HG03039 (cell line): ENCODE measurements around the gene KLK6.

Experiments
- ATAC-seq: cut with Tn5 transposase; IDR thresholded peaks from one replicate; pipeline ENCODE4 v1.9.1; 2021; ENCODE audit warnings: mild to moderate bottlenecking, moderate library complexity; ENCODE audit not compliant: unreplicated experiment

The KLK6 gene

GRCh38 chr19:50969413-50969760 lies at the start of gene KLK6:
TSS of gene KLK6 (minus strand) at chr19:50969591. CDS start at chr19:50968104, 1,487 bp downstream.
- no peak for ATAC-seq

GRCh38 chr19:51018745-51019543 lies 49.6 kb upstream of the KLK6 start:
- no peak for ATAC-seq

- ATAC-seq, result no peak
Measured at GRCh38 chr19:51016798-51017683, 47.6 kb upstream of the KLK6 start.

- ATAC-seq, result no peak
Measured at GRCh38 chr19:51015691-51016267, 46.4 kb upstream of the KLK6 start.

- ATAC-seq, result no peak
Measured at GRCh38 chr19:51014242-51014641, 44.9 kb upstream of the KLK6 start.

- ATAC-seq, result no peak
Measured at GRCh38 chr19:51012661-51013190, 43.3 kb upstream of the KLK6 start.

GRCh38 chr19:51010066-51010795 lies 40.8 kb upstream of the KLK6 start:
- ATAC-seq, result no peak

GRCh38 chr19:51009061-51009891 lies 39.9 kb upstream of the KLK6 start:
- ATAC-seq, result no peak

- no peak for ATAC-seq
Measured at GRCh38 chr19:51007488-51007887, 38.1 kb upstream of the KLK6 start.

- ATAC-seq, result no peak
Measured at GRCh38 chr19:51006406-51006805, 37.0 kb upstream of the KLK6 start.

- ATAC-seq, result no peak
Measured at GRCh38 chr19:51005248-51005647, 35.9 kb upstream of the KLK6 start.

GRCh38 chr19:51003316-51003715 lies 33.9 kb upstream of the KLK6 start:
- ATAC-seq, result no peak

GRCh38 chr19:51002542-51003311 lies 33.3 kb upstream of the KLK6 start:
- ATAC-seq, result no peak

- no peak for ATAC-seq
Measured at GRCh38 chr19:51002089-51002532, 32.7 kb upstream of the KLK6 start.

GRCh38 chr19:51001515-51001914 lies 32.1 kb upstream of the KLK6 start, which contains the start of gene KLK8:
TSS of gene KLK8 (minus strand) at chr19:51001604. CDS start at chr19:51001167, 437 bp downstream.
- ATAC-seq, result no peak

GRCh38 chr19:51000981-51001380 lies 31.6 kb upstream of the KLK6 start:
- ATAC-seq, result no peak

GRCh38 chr19:51000426-51000825 lies 31.0 kb upstream of the KLK6 start:
- no peak for ATAC-seq

- no peak for ATAC-seq
Measured at GRCh38 chr19:50998686-50999085, 29.3 kb upstream of the KLK6 start.

GRCh38 chr19:50998061-50998460 lies 28.7 kb upstream of the KLK6 start:
- ATAC-seq, result no peak
